Smooth muscle cell (in vitro differentiated cells): ENCODE data around the gene TMEM135. TPM values are rescaled to one million over a fixed set of nuclear protein-coding genes. Genes with fewer than 3 reads are reported as not detected.

ENCODE experiments used
- DNase-seq: peaks from one replicate; lab custom pipeline; 2025; ENCODE audit not compliant: unreplicated experiment; lab: John Stamatoyannopoulos, UW
- H2AFZ ChIP-seq: fragments of 200-600 bp; sonication (generic); 2 replicates; pipeline ENCODE4 v1.6.0; 2016; ENCODE audit warnings: antibody characterized with exemption, low read depth, mild to moderate bottlenecking
- H3F3A ChIP-seq: fragments of 200-600 bp; sonication (generic); 2 replicates; pipeline ENCODE4 v1.6.0; 2017; ENCODE audit warnings: antibody characterized with exemption, low read depth
- H3K27ac ChIP-seq: fragments of 200-600 bp; sonication (generic); 2 replicates; pipeline ENCODE4 v1.5.1; 2016; ENCODE audit warnings: low read depth, mild to moderate bottlenecking
- H3K27me3 ChIP-seq: fragments of 200-600 bp; sonication (generic); 2 replicates; pipeline ENCODE4 v1.6.1; 2016; ENCODE audit warnings: low read depth, mild to moderate bottlenecking
- H3K36me3 ChIP-seq: fragments of 200-600 bp; sonication (generic); 2 replicates; pipeline ENCODE4 v1.5.1; 2016; ENCODE audit warnings: low read depth
- H3K4me1 ChIP-seq: fragments of 200-600 bp; sonication (generic); 2 replicates; pipeline ENCODE4 v1.5.1; 2016; ENCODE audit warnings: low read depth
- H3K4me2 ChIP-seq: fragments of 200-600 bp; sonication (generic); 2 replicates; pipeline ENCODE4 v1.6.0; 2016; ENCODE audit warnings: mild to moderate bottlenecking
- H3K4me3 ChIP-seq: fragments of 200-600 bp; sonication (generic); 2 replicates; pipeline ENCODE4 v1.5.1; 2016; ENCODE audit warnings: mild to moderate bottlenecking
- H3K79me2 ChIP-seq: fragments of 200-600 bp; sonication (generic); 2 replicates; pipeline ENCODE4 v1.6.0; 2016; ENCODE audit warnings: low read depth, mild to moderate bottlenecking
- H3K9ac ChIP-seq: fragments of 200-600 bp; sonication (generic); 2 replicates; pipeline ENCODE4 v1.6.0; 2016; ENCODE audit warnings: low read depth
- H3K9me3 ChIP-seq: fragments of 200-600 bp; sonication (generic); replicated peaks from 2 replicates; pipeline ENCODE4 v1.5.1; 2016; ENCODE audit warnings: low read depth
- H4K20me1 ChIP-seq: fragments of 200-600 bp; sonication (generic); 2 replicates; pipeline ENCODE4 v1.6.0; 2016; ENCODE audit warnings: low read depth
- CTCF ChIP-seq: fragments of 200-600 bp; sonication (generic); IDR thresholded peaks from 2 replicates; pipeline ENCODE4 v1.5.1; 2017; ENCODE audit warnings: borderline replicate concordance, mild to moderate bottlenecking, antibody characterized with exemption; ENCODE audit not compliant: insufficient read depth, poor library complexity, severe bottlenecking
- WGBS: methylation state at CpG from one replicate; pipeline ENCODE4 v1.1.7; 2016; ENCODE audit warnings: low lambda C conversion rate; 5-methylcytosine and 5-hydroxymethylcytosine counted together
- polyA plus RNA-seq: library from polyadenylated mRNA; unstranded; fragments of >200 nt; fragmentation: Nextera tagmentation; extraction: Ambion mirVana; gene quantifications from 2 replicates; pipeline ENCODE4 v1.2.1, GENCODE V29; 2016
- total RNA-seq: library from RNA; depleted of rRNA; stranded (reverse); fragments of >200 nt; gene quantifications from 2 replicates; pipeline ENCODE4 v1.2.3, GENCODE V29; 2014

TMEM135 gene
- total and polyA plus RNA-seq, 2 experiments from 2014 or later: 12.4 to 21.7 TPM

- Histone ChIP-seq H3F3A (no peaks in the 10 kb centered on the region), H4K20me1 (peaks cover 23% of the 10 kb centered on the region), H3K79me2 (peaks cover 14% of the 10 kb centered on the region), H3K36me3 (no peaks in the 10 kb centered on the region), H2AFZ (no peak overlapping the region), H3K4me2 (no peak overlapping the region), H3K9ac (no peak overlapping the region), H3K9me3 (no peaks in the 10 kb centered on the region), H3K27me3 (no peaks in the 10 kb centered on the region), H3K4me1 (no peaks in the 10 kb centered on the region), H3K4me3 (no peak overlapping the region), H3K27ac (no peak overlapping the region)
- no peak for TF ChIP-seq CTCF
- WGBS: 86% methylated on average over 1 of the region's 1 CpG
- no peak for DNase-seq
These were observed 83.2 kb downstream of the TMEM135 start for GRCh38 chr11:87120937-87121336.

GRCh38 chr11:87122852-87123251 is 85.1 kb downstream of the TMEM135 start:
- H3K27ac ChIP-seq: no peak overlapping the region
- H3K36me3 ChIP-seq: no peaks in the 10 kb centered on the region

GRCh38 chr11:87125257-87125656 is 87.5 kb downstream of the TMEM135 start:
- peaks cover 22% of the 10 kb centered on the region for H3K79me2 ChIP-seq
- 92% methylated on average over 2 of the region's 2 CpGs for WGBS
- no peak overlapping the region for H3K27ac ChIP-seq
- no peak for TF ChIP-seq CTCF
- H3K4me3 ChIP-seq: no peak overlapping the region
- H3K36me3 ChIP-seq: no peaks in the 10 kb centered on the region
- no peak for DNase-seq
- H3K4me1 ChIP-seq: peaks cover 14% of the 10 kb centered on the region
- H2AFZ ChIP-seq: no peak overlapping the region
- H3K9me3 ChIP-seq: no peaks in the 10 kb centered on the region
- H4K20me1 ChIP-seq: peaks cover 41% of the 10 kb centered on the region
- H3K9ac ChIP-seq: no peak overlapping the region
- no peaks in the 10 kb centered on the region for H3K27me3 ChIP-seq
- H3F3A ChIP-seq: no peaks in the 10 kb centered on the region
- H3K4me2 ChIP-seq: no peak overlapping the region

More at GRCh38 chr11:87122852-87123251, 85.1 kb downstream of the TMEM135 start:
- Histone ChIP-seq H3K9me3 (no peaks in the 10 kb centered on the region), H3K79me2 (peaks cover 19% of the 10 kb centered on the region), H3K9ac (no peak overlapping the region), H4K20me1 (peaks cover 33% of the 10 kb centered on the region), H3K4me3 (no peak overlapping the region), H3K4me1 (peaks cover 13% of the 10 kb centered on the region), H3K27me3 (no peaks in the 10 kb centered on the region), H3F3A (no peaks in the 10 kb centered on the region), H2AFZ (no peak overlapping the region), H3K4me2 (no peak overlapping the region)
- no peak for DNase-seq
- TF ChIP-seq CTCF: no peak
- WGBS: 96% methylated on average over 3 of the region's 3 CpGs

- Histone ChIP-seq H3K27me3 (no peaks in the 10 kb centered on the region), H3K4me3 (no peak overlapping the region)
- WGBS: 56% methylated on average over 4 of the region's 4 CpGs
These were observed 89.4 kb downstream of the TMEM135 start for GRCh38 chr11:87127101-87127500.

More at GRCh38 chr11:87127101-87127500, 89.4 kb downstream of the TMEM135 start:
- no peak overlapping the region for H3K4me2 ChIP-seq
- peaks cover 14% of the 10 kb centered on the region for H3K4me1 ChIP-seq
- TF ChIP-seq CTCF: no peak
- peaks cover 41% of the 10 kb centered on the region for H4K20me1 ChIP-seq
- H3K36me3 ChIP-seq: no peaks in the 10 kb centered on the region
- H3K27ac ChIP-seq: no peak overlapping the region
- peaks cover 34% of the 10 kb centered on the region for H3K79me2 ChIP-seq
- H2AFZ ChIP-seq: no peak overlapping the region
- no peaks in the 10 kb centered on the region for H3K9me3 ChIP-seq
- H3K9ac ChIP-seq: no peak overlapping the region
- no peak for DNase-seq
- H3F3A ChIP-seq: no peaks in the 10 kb centered on the region
